Measurements from ENCODE around the gene GTPBP2.

Gene GTPBP2

DNA sequence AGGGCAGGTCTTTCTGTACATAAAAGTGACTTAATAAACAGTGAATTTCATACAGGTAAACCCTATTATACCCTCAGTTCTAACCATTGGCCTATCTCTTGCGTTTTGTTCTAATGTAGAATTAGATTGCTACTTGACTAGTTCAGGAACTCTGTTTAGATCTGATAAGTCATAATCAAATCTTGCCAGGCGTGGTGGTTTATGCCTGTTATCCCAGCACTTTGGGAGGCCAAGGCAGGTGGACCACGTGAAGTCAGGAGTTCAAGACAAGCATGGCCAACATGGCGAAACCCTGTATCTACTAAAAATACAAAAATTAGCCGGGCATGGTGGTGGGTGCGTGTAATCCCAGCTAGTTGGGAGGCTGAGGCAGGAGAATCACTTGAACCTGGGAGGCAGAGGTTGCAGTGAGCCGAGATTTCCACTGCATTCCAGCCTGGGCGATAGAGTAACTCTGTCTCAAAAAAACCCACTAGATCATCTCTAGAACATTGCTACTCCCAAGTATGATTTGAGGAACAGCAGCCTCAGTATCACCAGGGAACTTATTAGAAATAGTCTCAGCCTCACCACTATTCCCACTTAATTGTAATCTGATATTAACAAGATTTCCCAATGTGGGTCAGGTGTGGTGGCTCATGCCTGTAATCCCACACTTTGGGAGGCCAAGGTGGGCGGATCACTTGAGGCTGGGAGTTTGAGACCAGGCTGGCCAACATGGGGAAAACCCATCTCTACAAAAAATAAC is 12.2 kb downstream of the GTPBP2 start:
- Histone ChIP-seq H3K79me1 (ENCODE audit: low read depth, low read length) (peaks cover 2% of the 10 kb centered on the region), H3K4me1 (ENCODE audit: control insufficient read depth in 2 of 2, insufficient read depth in 1 of 2, low read depth in 1 of 2, low read length in 2 of 2) (no peaks in the 10 kb centered on the region), H3K27ac (replicated peaks; ENCODE audit: low read length) (no peak overlapping the region), H2AFZ (ENCODE audit: low read length) (no peak overlapping the region), H3K23ac (ENCODE audit: low read depth, low read length, poor library complexity) (no peak overlapping the region), H3K9ac (ENCODE audit: low read depth, low read length, poor library complexity) (no peak overlapping the region), H3K36me3 (replicated peaks in 1 of 2; ENCODE audit: control insufficient read depth in 2 of 2, insufficient read depth in 2 of 2, low read length in 2 of 2) (peaks cover 25 to 85% of the 10 kb centered on the region in 2 donors), H2BK12ac (ENCODE audit: low read length) (no peak overlapping the region), H2BK120ac (ENCODE audit: low read depth, low read length) (no peak overlapping the region), H2BK15ac (ENCODE audit: low read length) (no peak overlapping the region), H3K4ac (ENCODE audit: low read length) (no peak overlapping the region), H2AK5ac (ENCODE audit: low read depth, low read length) (no peak overlapping the region), H4K91ac (ENCODE audit: low read depth, low read length, poor library complexity) (no peak overlapping the region), H3K18ac (ENCODE audit: low read length) (no peak overlapping the region), H2BK5ac (ENCODE audit: low read length) (no peak overlapping the region), H3K4me3 (ENCODE audit: low read length in 2 of 2) (no peak overlapping the region), H3K14ac (ENCODE audit: low read length) (no peak overlapping the region), H4K8ac (ENCODE audit: low read depth, low read length) (no peak overlapping the region), H3K4me2 (ENCODE audit: insufficient read depth, low read length, poor library complexity, severe bottlenecking) (no peak overlapping the region), H3K9me3 (replicated peaks in 1 of 2; ENCODE audit: control insufficient read depth in 2 of 2, insufficient read depth in 1 of 2, low read depth in 1 of 2, low read length in 2 of 2) (no peaks in the 10 kb centered on the region), H3K27me3 (ENCODE audit: control insufficient read depth in 3 of 3, insufficient read depth in 3 of 3, low read depth in 1 of 3, low read length in 3 of 3) (no peaks in the 10 kb centered on the region)
- no CpG with 5 or more reads among the region's 9 CpGs for WGBS, 2 donors (ENCODE audit: extremely low coverage in 2 of 2, insufficient read length in 2 of 2, insufficient replicate concordance in 1 of 2)
- no peak for DNase-seq (ENCODE audit: low spot score)

DNA sequence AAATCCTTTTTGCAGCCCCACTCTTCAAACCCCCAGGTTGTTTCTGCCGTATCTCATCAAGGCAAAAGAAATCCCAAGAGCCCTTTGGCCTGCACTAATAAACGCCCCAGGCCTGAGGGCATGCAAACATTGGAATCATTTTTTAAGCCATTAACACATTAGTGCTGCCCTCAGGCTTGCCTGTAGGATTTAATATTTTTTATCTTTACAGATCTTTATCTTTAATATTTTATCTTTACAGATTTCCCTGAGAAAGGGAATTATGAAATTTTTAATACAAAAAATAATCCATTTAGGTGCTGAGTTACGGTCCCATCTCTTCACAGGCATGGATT is 14.7 kb downstream of the GTPBP2 start:
- peaks cover 10 to 84% of the 10 kb centered on the region in 2 donors for H3K36me3 ChIP-seq (replicated peaks in 1 of 2; ENCODE audit: control insufficient read depth in 2 of 2, insufficient read depth in 2 of 2, low read length in 2 of 2)
- no peak overlapping the region for H3K4ac ChIP-seq (ENCODE audit: low read length)
- H2BK120ac ChIP-seq (ENCODE audit: low read depth, low read length): no peak overlapping the region
- no peaks in the 10 kb centered on the region for H3K27me3 ChIP-seq (ENCODE audit: control insufficient read depth in 3 of 3, insufficient read depth in 3 of 3, low read depth in 1 of 3, low read length in 3 of 3)
- DNase-seq (ENCODE audit: low spot score): no peak
- H2AFZ ChIP-seq (ENCODE audit: low read length): no peak overlapping the region
- no peak overlapping the region for H3K18ac ChIP-seq (ENCODE audit: low read length)
- no peak overlapping the region for H2BK15ac ChIP-seq (ENCODE audit: low read length)
- no peak overlapping the region for H3K9ac ChIP-seq (ENCODE audit: low read depth, low read length, poor library complexity)
- H3K4me3 ChIP-seq (ENCODE audit: low read length in 2 of 2): no peak overlapping the region
- no peak overlapping the region for H4K91ac ChIP-seq (ENCODE audit: low read depth, low read length, poor library complexity)
- no peak overlapping the region for H3K14ac ChIP-seq (ENCODE audit: low read length)
- H2AK5ac ChIP-seq (ENCODE audit: low read depth, low read length): no peak overlapping the region
- no peak overlapping the region for H4K8ac ChIP-seq (ENCODE audit: low read depth, low read length)
- H3K9me3 ChIP-seq (replicated peaks in 1 of 2; ENCODE audit: control insufficient read depth in 2 of 2, insufficient read depth in 1 of 2, low read depth in 1 of 2, low read length in 2 of 2): no peaks in the 10 kb centered on the region
- H2BK12ac ChIP-seq (ENCODE audit: low read length): no peak overlapping the region
- no peaks in the 10 kb centered on the region for H3K4me1 ChIP-seq (ENCODE audit: control insufficient read depth in 2 of 2, insufficient read depth in 1 of 2, low read depth in 1 of 2, low read length in 2 of 2)
- H3K27ac ChIP-seq (replicated peaks; ENCODE audit: low read length): no peak overlapping the region
- H3K79me1 ChIP-seq (ENCODE audit: low read depth, low read length): no peaks in the 10 kb centered on the region
- WGBS, 2 donors (ENCODE audit: extremely low coverage in 2 of 2, insufficient read length in 2 of 2, insufficient replicate concordance in 1 of 2): no CpG with 5 or more reads among the region's 3 CpGs
- no peak overlapping the region for H2BK5ac ChIP-seq (ENCODE audit: low read length)
- no peak overlapping the region for H3K4me2 ChIP-seq (ENCODE audit: insufficient read depth, low read length, poor library complexity, severe bottlenecking)
- no peak overlapping the region for H3K23ac ChIP-seq (ENCODE audit: low read depth, low read length, poor library complexity)

DNA sequence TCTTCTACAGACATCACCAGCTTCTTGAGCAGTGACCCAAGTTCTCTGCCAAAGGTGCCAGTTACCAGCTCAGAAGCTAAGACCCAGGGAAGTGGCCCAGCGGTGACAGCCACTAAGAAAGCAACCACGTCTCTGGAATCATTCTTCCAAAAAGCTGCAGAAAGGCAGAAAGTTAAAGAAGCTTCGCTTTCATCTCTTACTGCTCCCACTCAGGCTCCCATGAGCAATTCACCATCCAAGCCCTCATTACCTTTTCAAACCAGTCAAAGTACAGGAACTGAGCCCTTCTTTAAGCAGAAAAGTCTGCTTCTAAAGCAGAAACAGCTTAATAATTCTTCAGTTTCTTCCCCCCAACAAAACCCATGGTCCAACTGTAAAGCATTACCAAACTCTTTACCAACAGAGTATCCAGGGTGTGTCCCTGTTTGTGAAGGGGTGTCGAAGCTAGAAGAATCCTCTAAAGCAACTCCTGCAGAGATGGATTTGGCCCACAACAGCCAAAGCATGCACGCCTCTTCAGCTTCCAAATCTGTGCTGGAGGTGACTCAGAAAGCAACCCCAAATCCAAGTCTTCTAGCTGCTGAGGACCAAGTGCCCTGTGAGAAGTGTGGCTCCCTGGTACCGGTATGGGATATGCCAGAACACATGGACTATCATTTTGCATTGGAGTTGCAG is 15.2 kb downstream of the GTPBP2 start:
- H3K36me3 ChIP-seq (replicated peaks in 1 of 2; ENCODE audit: control insufficient read depth in 2 of 2, insufficient read depth in 2 of 2, low read length in 2 of 2): peaks cover 10 to 84% of the 10 kb centered on the region in 2 donors
- H4K8ac ChIP-seq (ENCODE audit: low read depth, low read length): no peak overlapping the region
- no peak overlapping the region for H3K27ac ChIP-seq (replicated peaks; ENCODE audit: low read length)
- H3K4ac ChIP-seq (ENCODE audit: low read length): no peak overlapping the region
- H3K9me3 ChIP-seq (replicated peaks in 1 of 2; ENCODE audit: control insufficient read depth in 2 of 2, insufficient read depth in 1 of 2, low read depth in 1 of 2, low read length in 2 of 2): no peaks in the 10 kb centered on the region
- no peak overlapping the region for H3K14ac ChIP-seq (ENCODE audit: low read length)
- no peak overlapping the region for H4K91ac ChIP-seq (ENCODE audit: low read depth, low read length, poor library complexity)
- H3K23ac ChIP-seq (ENCODE audit: low read depth, low read length, poor library complexity): no peak overlapping the region
- no peak overlapping the region for H3K9ac ChIP-seq (ENCODE audit: low read depth, low read length, poor library complexity)
- no peaks in the 10 kb centered on the region for H3K4me1 ChIP-seq (ENCODE audit: control insufficient read depth in 2 of 2, insufficient read depth in 1 of 2, low read depth in 1 of 2, low read length in 2 of 2)
- H2AK5ac ChIP-seq (ENCODE audit: low read depth, low read length): no peak overlapping the region
- no peak overlapping the region for H3K4me3 ChIP-seq (ENCODE audit: low read length in 2 of 2)
- no CpG with 5 or more reads among the region's 6 CpGs for WGBS, 2 donors (ENCODE audit: extremely low coverage in 2 of 2, insufficient read length in 2 of 2, insufficient replicate concordance in 1 of 2)
- no peaks in the 10 kb centered on the region for H3K79me1 ChIP-seq (ENCODE audit: low read depth, low read length)
- no peak overlapping the region for H2BK15ac ChIP-seq (ENCODE audit: low read length)
- no peak for DNase-seq (ENCODE audit: low spot score)
- no peaks in the 10 kb centered on the region for H3K27me3 ChIP-seq (ENCODE audit: control insufficient read depth in 3 of 3, insufficient read depth in 3 of 3, low read depth in 1 of 3, low read length in 3 of 3)
- no peak overlapping the region for H2BK12ac ChIP-seq (ENCODE audit: low read length)
- H2BK120ac ChIP-seq (ENCODE audit: low read depth, low read length): no peak overlapping the region
- no peak overlapping the region for H3K18ac ChIP-seq (ENCODE audit: low read length)
- no peak overlapping the region for H2AFZ ChIP-seq (ENCODE audit: low read length)
- no peak overlapping the region for H3K4me2 ChIP-seq (ENCODE audit: insufficient read depth, low read length, poor library complexity, severe bottlenecking)
- no peak overlapping the region for H2BK5ac ChIP-seq (ENCODE audit: low read length)

DNA sequence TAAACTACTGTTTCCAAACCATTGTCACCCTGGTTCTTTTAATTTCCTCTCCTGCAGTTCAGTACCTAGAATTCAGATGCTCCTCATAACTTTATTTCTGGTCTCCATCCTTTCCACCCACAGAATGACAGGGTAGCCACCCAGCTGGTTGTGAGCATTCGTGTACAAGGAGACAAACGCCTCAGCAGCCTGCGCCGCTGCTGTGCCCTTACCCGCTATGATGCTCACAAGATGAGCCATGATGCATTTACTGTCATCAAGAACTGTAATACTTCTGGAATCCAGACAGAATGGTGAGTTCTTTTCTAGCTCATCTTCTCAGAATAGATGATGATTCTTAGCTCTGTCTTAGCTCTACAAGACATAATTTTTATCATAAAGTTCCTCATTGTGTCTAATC is 18.6 kb downstream of the GTPBP2 start:
- Histone ChIP-seq H3K14ac (ENCODE audit: low read length) (no peak overlapping the region), H4K91ac (ENCODE audit: low read depth, low read length, poor library complexity) (no peak overlapping the region), H3K27ac (replicated peaks; ENCODE audit: low read length) (no peak overlapping the region), H3K27me3 (ENCODE audit: control insufficient read depth in 3 of 3, insufficient read depth in 3 of 3, low read depth in 1 of 3, low read length in 3 of 3) (no peaks in the 10 kb centered on the region), H3K36me3 (replicated peaks in 1 of 2; ENCODE audit: control insufficient read depth in 2 of 2, insufficient read depth in 2 of 2, low read length in 2 of 2) (peaks cover 10 to 92% of the 10 kb centered on the region in 2 donors), H3K9me3 (replicated peaks in 1 of 2; ENCODE audit: control insufficient read depth in 2 of 2, insufficient read depth in 1 of 2, low read depth in 1 of 2, low read length in 2 of 2) (no peaks in the 10 kb centered on the region), H2BK15ac (ENCODE audit: low read length) (no peak overlapping the region), H2BK5ac (ENCODE audit: low read length) (no peak overlapping the region), H2BK120ac (ENCODE audit: low read depth, low read length) (no peak overlapping the region), H3K18ac (ENCODE audit: low read length) (no peak overlapping the region), H2AK5ac (ENCODE audit: low read depth, low read length) (no peak overlapping the region), H3K4me2 (ENCODE audit: insufficient read depth, low read length, poor library complexity, severe bottlenecking) (no peak overlapping the region), H3K4me1 (ENCODE audit: control insufficient read depth in 2 of 2, insufficient read depth in 1 of 2, low read depth in 1 of 2, low read length in 2 of 2) (no peaks in the 10 kb centered on the region), H3K9ac (ENCODE audit: low read depth, low read length, poor library complexity) (no peak overlapping the region), H3K79me1 (ENCODE audit: low read depth, low read length) (no peaks in the 10 kb centered on the region), H3K4me3 (ENCODE audit: low read length in 2 of 2) (no peak overlapping the region), H3K4ac (ENCODE audit: low read length) (no peak overlapping the region), H2AFZ (ENCODE audit: low read length) (no peak overlapping the region), H2BK12ac (ENCODE audit: low read length) (no peak overlapping the region), H4K8ac (ENCODE audit: low read depth, low read length) (no peak overlapping the region), H3K23ac (ENCODE audit: low read depth, low read length, poor library complexity) (no peak overlapping the region)
- no CpG with 5 or more reads among the region's 5 CpGs for WGBS, 2 donors (ENCODE audit: extremely low coverage in 2 of 2, insufficient read length in 2 of 2, insufficient replicate concordance in 1 of 2)
- no peak for DNase-seq (ENCODE audit: low spot score)

Data from neuronal stem cell (in vitro differentiated cells).